HEK293T (cell line): ENCODE data around the gene GLCE.

Experiments
- FOXA1 ChIP-seq: fragments of 450-650 bp; IDR thresholded peaks from 2 replicates; pipeline ENCODE4 v1.6.1; 2016; ENCODE audit warnings: mild to moderate bottlenecking
- FOXM1 ChIP-seq: fragments of 450-650 bp; IDR thresholded peaks from 2 replicates; pipeline ENCODE4 v1.6.1; 2017; ENCODE audit warnings: mild to moderate bottlenecking, borderline replicate concordance
- HDGF ChIP-seq: fragments of 450-650 bp; IDR thresholded peaks from 2 replicates; pipeline ENCODE4 v1.6.1; 2017; ENCODE audit warnings: antibody characterized with exemption, borderline replicate concordance

- TF ChIP-seq FOXA1 = no peak
- TF ChIP-seq FOXM1 = no peak
- no peak for TF ChIP-seq HDGF
Observed at GRCh38 chr15:69114331-69114928, 46.0 kb upstream of the GLCE start.
